Testis (tissue), 2 donors: ENCODE results near the gene LYAR.

ENCODE experiments used
- POLR2A ChIP-seq: fragments of 450-650 bp; IDR thresholded peaks from one replicate; pipeline ENCODE4 v1.6.1; 2017; ENCODE audit warnings: antibody characterized with exemption, mild to moderate bottlenecking, moderate library complexity
- TF ChIP-seq, protein P1 (sequence below), 3 experiments: fragments of 450-650 bp in 2 of 3; fragments of 200-600 bp in 1 of 3; sonication (generic) in 1 of 3; IDR thresholded peaks; one replicate each; pipeline ENCODE4 v1.5.1; 2016 to 2019; ENCODE audit warnings: antibody characterized with exemption in 3 of 3, mild to moderate bottlenecking in 2 of 3, moderate library complexity in 1 of 3

DNA sequence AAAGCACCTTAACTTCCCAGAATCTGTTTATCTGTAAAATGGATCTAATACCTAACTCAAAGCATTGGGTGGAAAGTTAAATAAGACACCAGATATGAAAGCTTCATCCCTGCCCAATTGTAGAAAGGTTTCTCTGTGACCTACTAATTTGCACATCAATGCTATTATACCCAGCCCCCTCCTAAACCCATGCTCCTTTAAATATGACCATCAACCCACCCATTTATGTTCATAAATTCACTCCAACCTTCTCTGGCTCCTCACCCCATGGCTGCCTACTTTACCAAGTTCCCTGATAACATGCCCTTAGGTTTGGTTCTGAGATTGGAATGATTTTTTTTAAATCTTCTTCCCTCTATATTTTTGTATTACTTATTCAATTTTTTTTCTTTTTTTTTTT, 1.9 kb downstream of the LYAR start:
- TF ChIP-seq, protein P1, sequence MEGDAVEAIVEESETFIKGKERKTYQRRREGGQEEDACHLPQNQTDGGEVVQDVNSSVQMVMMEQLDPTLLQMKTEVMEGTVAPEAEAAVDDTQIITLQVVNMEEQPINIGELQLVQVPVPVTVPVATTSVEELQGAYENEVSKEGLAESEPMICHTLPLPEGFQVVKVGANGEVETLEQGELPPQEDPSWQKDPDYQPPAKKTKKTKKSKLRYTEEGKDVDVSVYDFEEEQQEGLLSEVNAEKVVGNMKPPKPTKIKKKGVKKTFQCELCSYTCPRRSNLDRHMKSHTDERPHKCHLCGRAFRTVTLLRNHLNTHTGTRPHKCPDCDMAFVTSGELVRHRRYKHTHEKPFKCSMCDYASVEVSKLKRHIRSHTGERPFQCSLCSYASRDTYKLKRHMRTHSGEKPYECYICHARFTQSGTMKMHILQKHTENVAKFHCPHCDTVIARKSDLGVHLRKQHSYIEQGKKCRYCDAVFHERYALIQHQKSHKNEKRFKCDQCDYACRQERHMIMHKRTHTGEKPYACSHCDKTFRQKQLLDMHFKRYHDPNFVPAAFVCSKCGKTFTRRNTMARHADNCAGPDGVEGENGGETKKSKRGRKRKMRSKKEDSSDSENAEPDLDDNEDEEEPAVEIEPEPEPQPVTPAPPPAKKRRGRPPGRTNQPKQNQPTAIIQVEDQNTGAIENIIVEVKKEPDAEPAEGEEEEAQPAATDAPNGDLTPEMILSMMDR (IDR thresholded peaks at IDR 0.05): no peak
- no peak for TF ChIP-seq POLR2A
